Mammary epithelial cell (primary cell): Measurements from ENCODE around the gene APBB1.

Experiments used
- EZH2 ChIP-seq: IDR thresholded peaks from 2 replicates; pipeline ENCODE4 v1.6.1; 2012; ENCODE audit warnings: low read length, inconsistent platforms, borderline replicate concordance
- TF ChIP-seq, protein P1 (sequence below), 2 donors: IDR thresholded peaks in 1 of 2; conservative IDR thresholded peaks in 1 of 2; 2 replicates each; pipeline ENCODE4 v1.5.1; 2011 to 2012; ENCODE audit warnings: inconsistent platforms in 2 of 2, low read length in 2 of 2, mild to moderate bottlenecking in 2 of 2, control low read depth in 1 of 2, low read depth in 1 of 2; ENCODE audit not compliant: insufficient read depth in 1 of 2; ENCODE audit errors: extremely low read depth in 1 of 2

DNA sequence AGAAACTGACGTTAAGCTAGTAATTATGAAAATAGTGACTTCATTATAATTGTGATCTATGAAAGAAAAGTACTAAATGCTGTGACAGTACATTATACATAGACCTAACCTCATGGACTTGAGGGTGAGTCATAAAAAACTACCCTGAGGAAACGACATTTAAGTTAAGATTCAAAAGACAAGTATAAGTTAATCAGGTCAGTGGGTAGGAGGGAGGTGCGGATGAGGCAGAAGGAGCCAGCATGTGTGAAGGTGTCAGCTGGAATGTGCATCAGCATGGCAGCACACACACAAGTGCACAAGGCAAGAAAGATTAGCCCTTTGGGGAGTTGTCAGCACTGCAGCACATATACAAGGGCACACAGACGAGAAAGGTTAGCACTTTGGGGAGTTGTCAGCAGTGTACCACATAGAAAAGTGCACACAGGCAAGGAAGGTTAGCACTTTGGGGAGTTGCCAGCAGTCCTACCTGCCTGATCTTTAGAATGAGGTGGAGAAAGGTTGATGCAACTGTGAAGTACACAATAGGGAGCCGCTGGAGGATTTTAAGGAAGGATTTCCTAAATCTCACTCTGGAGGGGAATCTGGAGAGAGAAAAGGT, 67.0 kb downstream of the APBB1 start:
- no peak for TF ChIP-seq EZH2
- TF ChIP-seq, protein P1, sequence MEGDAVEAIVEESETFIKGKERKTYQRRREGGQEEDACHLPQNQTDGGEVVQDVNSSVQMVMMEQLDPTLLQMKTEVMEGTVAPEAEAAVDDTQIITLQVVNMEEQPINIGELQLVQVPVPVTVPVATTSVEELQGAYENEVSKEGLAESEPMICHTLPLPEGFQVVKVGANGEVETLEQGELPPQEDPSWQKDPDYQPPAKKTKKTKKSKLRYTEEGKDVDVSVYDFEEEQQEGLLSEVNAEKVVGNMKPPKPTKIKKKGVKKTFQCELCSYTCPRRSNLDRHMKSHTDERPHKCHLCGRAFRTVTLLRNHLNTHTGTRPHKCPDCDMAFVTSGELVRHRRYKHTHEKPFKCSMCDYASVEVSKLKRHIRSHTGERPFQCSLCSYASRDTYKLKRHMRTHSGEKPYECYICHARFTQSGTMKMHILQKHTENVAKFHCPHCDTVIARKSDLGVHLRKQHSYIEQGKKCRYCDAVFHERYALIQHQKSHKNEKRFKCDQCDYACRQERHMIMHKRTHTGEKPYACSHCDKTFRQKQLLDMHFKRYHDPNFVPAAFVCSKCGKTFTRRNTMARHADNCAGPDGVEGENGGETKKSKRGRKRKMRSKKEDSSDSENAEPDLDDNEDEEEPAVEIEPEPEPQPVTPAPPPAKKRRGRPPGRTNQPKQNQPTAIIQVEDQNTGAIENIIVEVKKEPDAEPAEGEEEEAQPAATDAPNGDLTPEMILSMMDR (conservative IDR thresholded peaks at IDR 0.05 in 1 of 2, IDR thresholded peaks at IDR 0.05 in 1 of 2; ENCODE audit: extremely low read depth in 1 of 2, insufficient read depth in 1 of 2, low read depth in 1 of 2, low read length in 2 of 2) = no peak
